Raji (cell line): ENCODE data around the gene NTRK3.

Experiments used
- POLR2A ChIP-seq: IDR thresholded peaks from 2 replicates; pipeline ENCODE4 v1.6.1; 2011; ENCODE audit warnings: low read depth, low read length, control low read depth; ENCODE audit not compliant: insufficient read depth

Gene NTRK3

GRCh38 chr15:88100181-88100580 is 156.4 kb downstream of the NTRK3 start:
- no peak for TF ChIP-seq POLR2A

GRCh38 chr15:88098361-88098760 is 158.2 kb downstream of the NTRK3 start:
- TF ChIP-seq POLR2A, result no peak

- TF ChIP-seq POLR2A, result no peak
Measured at GRCh38 chr15:88091444-88092016, 165.0 kb downstream of the NTRK3 start.

- no peak for TF ChIP-seq POLR2A
Measured at GRCh38 chr15:88090481-88091011, 166.0 kb downstream of the NTRK3 start.

- no peak for TF ChIP-seq POLR2A
Measured at GRCh38 chr15:88089731-88090130, 166.8 kb downstream of the NTRK3 start.

GRCh38 chr15:88089024-88089620 is 167.4 kb downstream of the NTRK3 start:
- no peak for TF ChIP-seq POLR2A

GRCh38 chr15:88083811-88084760 is 172.5 kb downstream of the NTRK3 start:
- TF ChIP-seq POLR2A, result no peak

- TF ChIP-seq POLR2A, result no peak
Measured at GRCh38 chr15:88080616-88081015, 175.9 kb downstream of the NTRK3 start.

- no peak for TF ChIP-seq POLR2A
Measured at GRCh38 chr15:88077296-88078020, 179.1 kb downstream of the NTRK3 start.

- no peak for TF ChIP-seq POLR2A
Measured at GRCh38 chr15:88076328-88076727, 180.2 kb downstream of the NTRK3 start.

- TF ChIP-seq POLR2A, result no peak
Measured at GRCh38 chr15:88075102-88075501, 181.4 kb downstream of the NTRK3 start.

GRCh38 chr15:88074386-88074785 is 182.2 kb downstream of the NTRK3 start:
- no peak for TF ChIP-seq POLR2A

- TF ChIP-seq POLR2A, result no peak
Measured at GRCh38 chr15:88073391-88073691, 183.2 kb downstream of the NTRK3 start.

- no peak for TF ChIP-seq POLR2A
Measured at GRCh38 chr15:88072598-88073390, 183.7 kb downstream of the NTRK3 start.

- no peak for TF ChIP-seq POLR2A
Measured at GRCh38 chr15:88071141-88071540, 185.4 kb downstream of the NTRK3 start.

GRCh38 chr15:88069561-88069960 is 187.0 kb downstream of the NTRK3 start:
- no peak for TF ChIP-seq POLR2A
